Stimulated activated CD8-positive, alpha-beta memory T cell treated with anti-CD3 and anti-CD28 coated beads, Interleukin-15, amount 100 ng/mL, for 48 hours (primary cell): Measurements from ENCODE around the gene SNN.

Experiments
- DNase-seq, 2 donors: peaks; one replicate each; pipeline ENCODE4 v3.0.0-alpha.2; 2020; ENCODE audit warnings: low read depth in 2 of 2

SNN gene

DNA sequence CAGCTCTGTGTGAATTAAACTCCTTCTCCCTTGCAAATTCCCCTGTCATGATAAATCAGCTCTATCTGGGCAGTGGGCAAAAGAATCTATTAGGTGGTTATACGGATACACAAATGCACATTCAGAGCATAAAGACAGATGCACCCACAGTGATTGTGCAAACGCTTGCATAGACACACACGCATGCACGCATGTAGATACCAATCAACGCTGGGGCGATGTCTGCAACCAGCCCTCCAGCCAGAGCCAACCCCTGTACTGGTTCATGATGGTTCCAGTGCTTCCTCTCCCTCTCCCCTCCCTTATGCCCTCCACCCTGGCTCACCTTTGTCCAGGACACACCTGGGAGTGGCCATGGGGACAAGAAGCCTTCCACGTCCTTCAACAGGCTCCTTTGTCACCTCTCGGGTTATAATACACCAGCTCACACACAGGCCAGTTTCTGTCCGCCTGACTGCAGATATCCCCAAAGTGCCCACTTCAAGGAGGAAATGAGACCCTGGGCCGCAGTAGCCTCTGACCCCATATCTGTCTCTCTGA is 33.1 kb upstream of the SNN start:
- no peak for DNase-seq

DNA sequence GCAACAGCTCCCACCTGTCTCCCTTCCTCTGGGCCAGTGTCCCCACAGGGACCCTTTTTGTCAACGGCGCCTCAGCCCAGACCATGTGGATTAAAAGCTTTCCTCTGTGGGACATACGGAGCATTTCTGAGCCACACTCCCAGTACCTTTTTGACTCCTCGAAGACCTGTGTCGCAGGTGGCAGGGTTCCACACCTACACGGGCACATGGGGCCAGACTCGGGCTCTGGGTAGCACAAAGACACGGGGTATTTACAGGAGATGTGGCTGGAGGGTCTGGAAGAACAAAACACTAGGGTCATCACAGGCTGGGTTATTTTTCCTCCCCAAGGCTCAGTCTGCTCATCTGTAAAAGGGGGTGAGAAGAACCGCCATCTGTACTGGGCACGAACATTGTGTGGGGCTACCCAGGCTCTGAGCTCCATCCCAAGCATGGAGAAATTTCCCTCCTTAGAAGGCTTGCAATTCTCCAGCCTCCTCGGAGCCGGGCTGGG is 32.5 kb upstream of the SNN start:
- DNase-seq = no peak

DNA sequence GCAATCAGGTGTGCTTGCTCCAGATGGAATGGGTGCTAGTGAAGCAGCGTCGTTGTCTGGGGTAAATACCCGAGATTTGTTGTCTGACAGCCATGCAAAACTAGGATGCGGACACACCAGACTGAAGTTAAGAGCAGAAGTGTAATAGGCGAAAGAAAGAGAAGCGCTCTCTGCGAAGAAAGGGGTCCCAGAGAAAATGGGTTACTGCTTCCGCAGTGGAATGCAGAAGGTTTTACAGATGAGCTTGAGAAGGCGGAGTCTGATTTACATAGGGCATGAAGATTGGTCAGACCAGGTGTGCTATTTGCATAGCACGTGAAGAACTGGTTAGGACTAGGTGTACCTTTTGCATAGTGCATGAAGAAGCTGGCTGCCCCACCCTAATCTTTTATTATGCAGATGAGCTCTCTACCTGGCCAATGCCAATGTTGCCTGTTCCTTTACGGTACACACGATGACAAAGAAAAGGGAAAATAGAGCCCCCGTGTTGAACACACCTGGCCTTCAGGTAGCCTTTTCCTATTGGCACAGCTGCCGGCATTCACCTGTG is 32.0 kb upstream of the SNN start:
- no peak for DNase-seq

DNA sequence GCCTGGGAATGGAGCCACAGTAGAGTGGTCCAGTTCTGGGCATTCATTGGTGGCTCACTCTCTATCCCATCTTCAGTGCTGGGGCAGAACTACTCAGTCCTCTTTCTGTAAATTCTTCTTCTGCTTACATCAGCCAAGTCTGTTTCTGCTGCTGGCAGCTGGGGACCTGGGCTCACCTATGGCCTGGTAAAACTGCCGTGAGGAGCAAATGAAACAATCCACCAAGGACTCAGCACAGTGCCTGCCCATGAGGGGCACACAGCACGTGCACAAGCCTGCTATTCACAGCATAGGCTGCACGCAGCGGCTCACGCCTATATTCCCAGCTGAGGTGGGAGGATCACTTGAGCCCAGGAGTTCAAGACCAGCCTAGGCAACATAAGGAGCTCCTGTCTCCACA is 30.9 kb upstream of the SNN start:
- no peak for DNase-seq

DNA sequence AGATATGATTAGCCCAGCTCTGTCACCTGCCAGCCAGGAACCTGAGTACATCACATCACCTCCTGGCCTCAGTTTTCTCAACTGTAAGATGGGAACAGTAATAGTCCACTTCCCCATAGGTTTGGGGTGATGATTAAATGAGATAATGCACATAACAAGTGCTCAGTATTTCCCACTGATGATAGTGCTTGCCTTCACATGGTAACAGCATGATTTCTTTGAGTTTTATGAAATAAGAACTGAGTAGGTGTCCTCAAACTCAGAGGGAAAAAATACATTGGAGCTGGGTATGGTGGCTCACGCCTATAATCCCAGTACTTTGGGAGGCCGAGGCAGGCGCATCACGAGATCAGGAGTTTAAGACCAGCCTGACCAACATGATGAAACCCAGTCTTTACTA is 30.1 kb upstream of the SNN start:
- DNase-seq = no peak

DNA sequence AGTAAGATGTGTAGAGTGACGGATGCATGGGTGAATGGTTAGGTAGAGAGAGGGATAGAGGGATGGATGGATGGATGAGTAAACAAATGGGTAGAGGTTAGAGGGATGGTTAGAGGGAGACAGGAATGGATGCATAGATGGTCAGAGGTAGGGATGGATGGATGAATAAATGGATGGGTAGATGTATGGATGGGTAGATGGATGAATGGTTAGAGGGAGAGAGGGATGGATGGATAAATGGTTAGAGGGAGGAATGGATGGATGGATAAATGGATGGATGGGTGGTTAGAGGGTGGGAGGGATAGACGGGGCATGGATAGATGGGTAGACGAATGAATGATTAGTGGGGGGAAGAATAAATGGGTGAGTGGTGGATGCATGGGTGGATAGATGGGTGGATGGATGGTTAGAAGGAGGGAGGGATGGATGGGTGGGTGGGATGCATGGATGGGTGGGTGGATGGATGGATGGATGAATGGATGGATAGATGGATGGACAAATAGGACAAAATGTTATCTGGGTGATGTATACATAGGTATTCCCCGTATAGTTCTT is 29.2 kb upstream of the SNN start:
- no peak for DNase-seq

DNA sequence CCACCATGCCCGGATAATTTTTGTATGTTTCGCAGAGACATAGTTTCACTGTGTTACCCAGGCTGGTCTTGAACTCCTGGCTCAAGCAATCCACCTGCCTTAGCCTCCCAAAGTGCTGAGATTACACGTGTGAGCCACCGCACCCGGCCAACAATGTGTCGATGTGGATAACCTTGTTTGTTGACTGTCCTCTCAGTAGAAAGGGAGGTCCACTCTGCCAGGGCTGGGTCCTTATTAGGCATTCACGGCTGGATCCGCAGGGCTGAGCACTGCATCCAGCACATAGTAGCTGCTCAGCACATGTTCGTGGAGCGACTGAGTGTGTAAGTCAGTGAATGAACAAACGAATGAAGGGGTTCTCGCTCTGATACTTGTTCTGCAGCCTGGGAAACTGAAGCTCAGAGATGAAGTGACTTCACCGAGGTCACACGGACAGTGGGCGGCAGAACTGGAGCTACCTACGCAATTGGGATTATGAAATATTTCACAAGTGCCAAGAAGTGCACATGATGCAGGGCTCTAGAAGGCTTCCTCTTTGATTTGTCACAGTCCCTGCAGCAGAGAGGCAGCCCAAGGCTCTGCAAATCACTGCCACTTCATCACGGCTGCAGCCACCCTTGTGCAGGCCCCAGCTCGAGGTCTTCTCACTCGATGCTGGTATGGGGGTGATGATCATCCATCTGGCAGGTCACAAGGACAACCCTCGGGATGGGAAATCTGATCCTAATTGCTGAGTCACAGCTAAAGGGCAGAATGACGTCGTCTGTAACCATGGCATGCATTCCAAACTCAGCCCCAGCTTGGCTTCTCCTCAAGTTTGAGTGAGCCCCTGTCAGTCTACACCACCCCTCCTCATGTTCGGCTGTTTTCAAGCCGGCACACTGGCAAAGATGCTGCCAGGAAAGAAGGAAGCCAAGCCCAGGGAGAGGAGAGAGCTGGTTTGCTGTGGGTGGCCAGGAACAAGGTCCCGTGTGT is 28.0 kb upstream of the SNN start:
- no peak for DNase-seq

DNA sequence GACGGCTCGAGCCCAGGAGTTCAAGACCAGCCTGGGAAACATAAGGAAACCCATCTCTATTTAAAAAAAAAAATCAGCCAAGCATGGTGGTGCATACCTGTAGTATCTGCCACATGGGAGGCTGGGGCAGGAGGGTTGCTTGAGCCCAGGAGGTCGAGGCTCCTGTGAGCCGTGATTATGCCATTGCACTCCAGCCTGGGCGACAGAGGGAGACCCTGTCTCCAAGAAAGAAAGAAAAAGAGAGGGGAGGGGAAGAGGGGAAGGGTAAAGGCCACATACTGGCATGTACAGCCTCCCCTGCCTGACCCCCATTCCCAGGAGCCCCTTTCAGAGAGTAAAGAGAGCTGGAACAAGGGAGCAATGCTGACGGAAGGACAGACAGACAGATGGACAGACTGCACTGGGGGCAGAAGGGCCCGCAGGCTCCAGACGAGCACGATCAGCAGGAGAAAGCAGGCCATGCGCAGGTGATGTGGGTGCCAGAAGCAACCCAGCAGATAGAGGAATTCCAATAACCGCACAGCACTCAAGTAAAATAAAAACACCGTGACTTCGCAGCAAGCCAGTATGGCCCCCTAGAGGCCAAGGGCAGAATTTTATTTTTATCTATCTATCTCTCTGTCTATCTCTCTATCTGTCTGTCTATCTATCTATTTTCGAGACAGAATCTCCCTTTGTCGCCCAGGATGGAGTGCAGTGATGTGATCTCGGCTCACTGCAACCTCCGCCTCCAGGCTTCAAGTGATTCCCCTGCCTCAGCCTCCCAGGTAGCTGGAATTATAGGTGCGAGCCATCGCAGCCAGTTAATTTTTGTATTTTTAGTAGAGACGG is 27.1 kb upstream of the SNN start:
- DNase-seq = no peak

DNA sequence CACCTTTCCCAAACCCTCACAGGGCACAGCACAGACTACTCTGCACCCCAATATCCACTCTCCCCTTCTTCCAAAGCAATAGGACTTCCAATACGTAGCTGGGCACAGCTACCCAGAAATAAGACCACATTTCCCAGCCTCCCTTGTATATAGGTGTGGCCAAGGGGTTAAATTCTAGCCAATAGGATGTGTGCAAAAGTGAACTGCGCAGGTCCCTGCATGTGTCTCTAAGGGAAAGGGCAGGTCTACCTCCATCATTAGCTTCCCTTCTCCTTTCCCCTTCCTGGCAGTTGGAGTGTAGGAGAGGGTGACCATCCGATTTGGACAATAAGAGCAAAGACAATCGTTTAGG is 25.5 kb upstream of the SNN start:
- DNase-seq = no peak

DNA sequence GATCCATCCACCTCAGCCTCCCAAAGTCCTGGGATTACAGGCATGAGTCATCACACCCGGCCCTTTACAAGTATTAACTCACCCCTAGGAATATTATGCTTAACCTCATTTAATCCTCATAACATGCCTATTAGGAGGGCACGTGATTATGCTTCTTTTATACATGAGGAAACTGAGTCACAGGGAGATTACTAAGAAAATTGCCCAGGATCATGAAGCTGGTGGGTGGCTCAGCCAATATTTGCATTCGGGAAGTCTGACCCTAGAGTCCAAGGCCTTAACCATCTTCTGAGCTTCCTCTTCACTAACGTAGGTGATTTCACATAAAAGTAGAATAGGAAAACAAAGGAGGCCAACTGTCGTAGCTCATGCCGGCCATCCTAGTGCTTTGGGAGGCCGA is 19.0 kb upstream of the SNN start:
- no peak for DNase-seq

DNA sequence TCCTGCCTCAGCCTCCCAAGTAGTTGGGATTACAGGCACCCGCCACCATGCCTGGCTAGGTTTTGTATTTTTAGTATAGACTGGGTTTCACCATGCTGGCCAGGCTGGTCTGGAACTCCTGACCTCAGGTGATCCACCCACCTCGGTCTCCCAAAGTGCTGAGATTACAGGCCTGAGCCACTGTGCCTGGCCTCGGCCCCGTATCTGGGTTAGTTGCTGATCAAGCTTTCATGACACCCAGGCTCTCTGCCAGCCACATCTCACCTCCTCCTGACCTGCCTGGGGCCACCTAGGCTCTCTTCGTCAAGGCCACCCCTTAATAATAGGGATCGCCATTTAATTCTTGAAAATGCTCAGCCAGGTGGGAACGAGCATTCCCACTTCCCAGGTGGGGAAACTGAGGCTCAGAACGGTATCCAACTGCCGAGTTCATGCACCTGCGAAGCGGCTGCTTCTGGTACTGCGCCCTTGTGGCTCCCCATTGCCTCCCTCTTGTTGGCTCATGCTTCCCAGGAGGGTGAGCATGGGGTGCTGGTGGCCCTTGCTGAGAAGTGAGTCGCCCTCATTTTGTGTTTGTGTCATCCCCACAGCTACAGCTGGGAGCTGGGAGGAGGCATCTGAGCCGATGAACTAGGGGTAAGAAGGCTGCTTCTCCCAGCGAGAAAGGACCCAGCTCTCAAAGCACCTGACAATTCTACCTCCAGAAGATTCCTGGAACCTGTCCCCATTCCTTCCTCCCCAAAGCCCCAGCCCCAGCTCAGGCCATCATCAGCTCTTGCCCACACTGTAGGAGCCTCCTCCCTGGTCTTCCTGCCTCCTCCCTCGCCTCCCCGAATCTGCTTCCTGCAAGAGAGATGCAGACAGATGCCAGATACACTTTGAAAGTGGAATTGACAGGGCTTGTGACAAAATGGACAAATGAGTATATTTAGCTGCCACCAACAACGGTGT is 17.3 kb upstream of the SNN start:
- no peak for DNase-seq

DNA sequence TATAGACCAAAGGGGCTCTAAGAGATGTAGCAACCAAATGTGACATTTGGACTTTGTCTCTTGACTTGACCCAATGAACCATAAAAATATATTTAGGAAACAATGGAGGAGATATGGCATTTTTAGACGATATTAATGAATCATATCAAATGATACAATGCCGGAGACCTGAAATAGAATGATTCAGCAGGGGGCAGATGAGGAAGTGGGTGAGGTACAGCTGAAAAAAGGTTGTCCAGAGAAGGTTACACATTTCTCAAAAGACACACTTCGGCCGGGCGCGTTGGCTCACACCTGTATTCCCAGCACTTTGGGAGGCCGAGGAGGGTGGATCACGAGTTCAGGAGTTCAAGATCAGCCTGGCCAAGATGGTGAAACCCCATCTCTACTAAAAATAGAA is 16.5 kb upstream of the SNN start:
- no peak for DNase-seq

DNA sequence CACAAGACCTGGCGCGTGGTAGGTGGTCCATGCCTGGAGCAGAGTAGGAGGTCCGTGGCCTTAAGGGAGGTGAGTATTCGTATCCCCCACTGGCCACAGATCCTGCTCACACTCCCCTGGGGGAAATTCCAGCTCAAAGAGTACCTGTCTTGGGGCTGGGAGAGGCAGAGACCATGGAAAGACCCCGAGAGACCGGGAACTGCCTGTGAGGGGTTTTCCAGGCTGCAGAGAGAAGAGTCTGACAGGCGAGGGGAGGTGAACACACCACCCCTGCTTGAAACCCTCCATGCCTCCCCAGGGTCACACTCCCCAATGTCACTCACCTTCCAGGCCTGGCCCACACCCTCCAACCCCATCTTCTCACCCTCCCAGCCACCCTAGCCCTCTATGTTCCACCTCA is 12.6 kb upstream of the SNN start:
- DNase-seq = no peak

DNA sequence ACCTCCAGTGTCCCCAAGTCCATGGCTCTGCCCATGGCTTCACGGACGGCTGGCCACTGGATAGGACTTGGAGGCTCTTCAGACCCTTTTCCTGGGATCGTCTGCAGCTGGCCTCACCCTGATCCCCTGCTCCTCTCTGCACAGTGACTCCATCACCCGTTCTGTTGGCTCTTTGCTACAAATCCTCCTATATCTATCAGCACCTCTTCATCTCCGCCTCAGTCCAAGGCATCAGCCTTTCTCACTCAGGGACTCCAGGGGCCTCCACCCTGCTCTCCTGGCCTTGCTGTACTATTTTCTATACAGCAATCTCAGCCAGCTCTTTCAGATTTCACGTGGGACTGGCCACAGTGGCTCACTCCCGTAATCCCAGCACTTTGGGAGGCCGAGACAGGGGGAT is 10.7 kb upstream of the SNN start:
- no peak for DNase-seq

DNA sequence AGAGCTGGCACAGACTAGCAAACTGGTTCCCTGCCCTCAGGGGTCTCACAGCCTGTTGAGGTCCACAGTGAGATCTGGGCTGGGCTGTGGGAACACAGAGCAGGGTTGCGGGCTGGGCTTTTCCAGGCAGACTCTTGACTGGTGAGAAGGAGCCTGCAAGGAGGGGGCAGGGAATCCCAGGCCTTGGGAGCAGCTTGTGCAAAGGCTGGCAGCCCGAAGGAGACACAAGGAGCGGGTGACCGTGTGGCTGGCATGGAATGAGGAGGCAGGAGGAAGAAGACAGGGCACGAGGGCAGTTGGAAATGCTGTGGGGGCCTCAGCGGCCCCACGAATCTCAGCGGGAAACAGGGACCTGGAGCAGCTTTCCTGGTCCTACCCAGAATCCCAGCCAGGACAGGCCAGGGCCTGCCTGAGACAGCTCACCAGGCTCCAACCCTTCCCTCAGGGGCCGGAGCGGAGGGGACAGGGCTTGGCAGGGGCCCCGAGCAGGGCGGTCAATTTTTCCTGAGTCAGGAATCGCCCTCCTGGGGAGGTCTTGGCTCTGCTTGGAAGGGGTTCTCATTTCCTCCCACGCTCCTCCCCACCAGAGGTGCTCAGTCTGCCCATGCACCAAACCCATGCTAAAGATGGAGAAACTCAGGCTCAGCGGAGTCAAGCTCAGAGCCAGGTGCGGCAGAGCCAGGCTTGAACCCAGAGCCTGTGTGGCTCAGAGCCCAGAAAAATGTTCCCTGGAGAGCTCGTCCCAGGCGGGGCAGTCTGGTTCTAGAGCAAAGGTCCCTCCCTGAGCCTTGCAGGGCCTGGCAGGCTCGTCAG is 9.2 kb upstream of the SNN start:
- no peak for DNase-seq

DNA sequence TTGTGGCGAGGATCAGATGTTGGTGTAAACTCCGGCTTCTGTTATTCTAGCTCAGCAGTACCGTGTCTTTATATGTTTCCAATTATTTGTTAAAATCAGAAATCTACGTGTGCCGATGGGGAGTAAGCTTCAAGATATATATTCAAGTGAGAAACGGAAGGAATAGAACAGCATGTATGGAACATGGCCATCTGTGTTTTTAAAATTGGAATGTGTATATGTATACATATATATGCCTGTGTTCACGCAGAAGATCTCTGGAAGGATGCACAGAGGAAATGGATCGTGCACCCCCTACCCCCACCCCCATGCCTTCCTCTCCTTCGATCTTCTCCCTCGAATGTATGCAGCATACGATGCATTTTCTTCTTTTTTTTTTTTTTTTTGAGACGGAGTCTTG is 7.7 kb upstream of the SNN start:
- DNase-seq = no peak

DNA sequence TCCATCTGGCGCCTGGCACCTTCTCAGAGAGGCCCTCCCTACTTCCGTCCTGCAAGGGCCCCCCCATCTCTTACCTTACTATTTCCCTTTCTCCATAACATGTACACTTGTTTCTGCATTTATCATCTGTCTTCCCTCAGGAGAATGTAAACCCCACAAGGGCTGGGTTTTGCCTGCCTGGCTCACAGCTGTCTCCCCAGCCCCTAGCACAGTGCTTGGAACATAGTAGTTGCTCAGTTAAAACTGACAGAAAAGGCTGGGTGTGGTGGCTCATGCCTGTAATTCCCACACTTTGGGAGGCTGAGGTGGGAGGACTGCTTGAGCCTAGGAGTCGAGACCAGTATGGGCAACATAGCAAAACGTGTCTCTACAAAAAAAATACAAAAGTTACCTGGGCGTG is 5.7 kb upstream of the SNN start:
- DNase-seq = no peak

DNA sequence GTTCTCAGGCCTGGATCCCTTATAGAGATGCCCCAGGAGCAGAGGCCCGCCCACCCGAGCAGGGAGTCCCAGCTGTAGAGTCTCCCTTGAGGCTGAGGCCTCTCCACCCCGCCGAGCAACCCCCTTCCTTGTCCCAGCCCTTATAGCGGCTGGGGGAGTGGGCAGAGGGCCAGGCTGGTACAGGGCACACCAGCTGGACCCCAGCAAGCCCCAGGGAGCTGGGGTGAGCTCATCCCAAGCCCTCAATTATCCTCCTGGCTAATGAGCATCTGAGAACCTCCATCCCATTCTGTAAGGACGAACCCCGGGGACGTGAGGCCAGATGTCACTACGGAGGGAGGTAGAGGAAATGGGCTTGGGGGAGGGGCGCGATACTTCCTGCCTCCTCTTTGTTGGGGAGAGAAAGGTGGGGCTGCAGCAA is 3.2 kb upstream of the SNN start:
- no peak for DNase-seq

DNA sequence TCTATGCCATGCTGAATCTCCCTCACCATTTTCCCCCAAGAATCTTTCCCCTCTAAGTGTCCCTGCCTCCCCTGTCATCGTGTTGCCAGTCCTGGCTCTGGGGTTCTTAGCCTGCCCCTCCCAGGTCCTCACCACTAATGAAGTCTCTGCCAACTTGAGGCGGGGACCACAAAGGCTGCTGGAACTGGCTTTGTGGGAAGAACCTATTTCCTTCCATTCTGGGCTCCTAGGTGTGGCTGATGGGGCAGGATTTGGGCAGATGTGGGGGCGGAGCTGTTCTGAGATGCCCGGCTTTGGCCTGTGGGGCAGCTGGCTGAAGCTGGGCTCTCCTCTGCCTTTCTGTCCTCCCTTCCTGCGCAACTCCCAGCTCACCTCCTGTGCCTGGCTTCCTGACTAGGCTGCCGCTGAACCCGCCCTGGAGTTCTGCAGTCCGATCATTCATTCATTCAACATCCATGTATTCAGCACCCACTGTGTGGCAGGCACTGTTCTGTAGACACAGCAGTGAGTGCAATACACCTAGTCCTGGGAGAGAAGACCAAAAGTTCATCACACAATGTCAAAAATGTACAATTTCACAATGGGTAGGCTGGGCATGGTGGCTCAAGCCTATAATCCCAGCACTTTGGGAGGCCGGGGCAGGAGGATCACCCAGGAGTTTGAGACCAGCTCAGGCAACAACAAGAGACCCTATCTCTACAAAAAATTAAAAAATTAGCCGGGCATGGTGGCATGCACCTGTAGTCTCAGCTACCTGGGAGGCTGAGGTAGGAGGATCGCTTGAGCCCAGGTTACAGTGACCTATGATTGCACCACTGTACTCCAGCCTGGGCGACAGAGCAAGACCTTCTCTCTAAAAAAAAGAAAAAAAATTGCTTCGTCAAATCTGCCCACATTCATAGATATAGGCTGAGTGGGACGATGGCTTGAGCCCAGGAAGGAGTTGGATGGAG is 1.9 kb upstream of the SNN start:
- no peak for DNase-seq
